HG03342 (cell line): Measurements from ENCODE around the gene DACT3.

Experiments
- ATAC-seq: cut with Tn5 transposase; IDR thresholded peaks from one replicate; pipeline ENCODE4 v1.9.1; 2021; ENCODE audit warnings: mild to moderate bottlenecking, moderate library complexity; ENCODE audit not compliant: unreplicated experiment

Gene DACT3

DNA sequence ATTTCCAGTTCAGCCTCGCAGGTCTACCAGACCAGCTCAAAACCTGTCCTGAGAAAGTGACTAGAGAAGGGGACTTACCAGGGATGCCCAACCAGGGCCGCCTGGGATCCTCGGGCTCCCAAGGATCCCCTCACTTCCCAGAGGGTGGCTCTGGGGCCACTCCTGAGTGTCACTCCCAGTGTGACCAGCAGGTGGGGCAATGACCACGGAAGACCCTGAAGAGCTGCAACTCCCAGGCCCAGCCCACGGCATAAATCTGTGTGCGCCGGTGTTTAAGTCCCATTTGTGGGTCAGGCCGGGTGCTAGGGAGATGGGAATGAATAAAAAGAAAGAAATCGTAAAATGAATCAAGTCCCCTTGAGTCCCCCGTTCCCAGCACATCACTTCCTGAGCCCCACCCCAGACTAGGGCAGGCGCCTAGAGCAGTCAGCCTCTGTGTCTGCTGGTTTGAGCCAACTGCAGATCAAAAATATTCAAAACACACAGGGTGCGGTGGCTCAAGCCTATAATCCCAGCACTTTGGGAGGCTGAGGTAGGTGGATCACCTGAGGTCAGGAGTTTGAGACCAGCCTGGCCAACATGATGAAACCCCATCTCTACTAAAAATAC, 46.8 kb downstream of the DACT3 start:
- ATAC-seq, result no peak

DNA sequence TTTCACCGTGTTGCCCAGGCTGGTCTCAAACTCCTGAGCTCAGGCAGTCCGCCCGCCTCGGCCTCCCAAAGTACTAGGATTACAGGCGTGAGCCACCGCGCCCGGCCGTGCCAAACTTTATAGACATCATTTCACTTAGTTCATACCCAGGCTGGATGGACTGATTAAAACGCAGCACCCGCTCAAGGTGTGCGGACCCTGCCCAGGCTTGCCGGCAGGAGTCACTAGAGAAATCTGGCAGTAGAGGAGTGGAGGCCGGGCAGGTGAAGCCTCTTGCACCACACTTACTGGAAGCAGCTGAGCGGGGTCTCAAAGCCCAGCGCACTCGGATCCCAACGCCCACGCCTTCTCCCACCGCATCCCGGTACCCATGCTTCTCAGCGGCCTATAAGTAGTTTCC, 47.5 kb downstream of the DACT3 start:
- ATAC-seq, result no peak

DNA sequence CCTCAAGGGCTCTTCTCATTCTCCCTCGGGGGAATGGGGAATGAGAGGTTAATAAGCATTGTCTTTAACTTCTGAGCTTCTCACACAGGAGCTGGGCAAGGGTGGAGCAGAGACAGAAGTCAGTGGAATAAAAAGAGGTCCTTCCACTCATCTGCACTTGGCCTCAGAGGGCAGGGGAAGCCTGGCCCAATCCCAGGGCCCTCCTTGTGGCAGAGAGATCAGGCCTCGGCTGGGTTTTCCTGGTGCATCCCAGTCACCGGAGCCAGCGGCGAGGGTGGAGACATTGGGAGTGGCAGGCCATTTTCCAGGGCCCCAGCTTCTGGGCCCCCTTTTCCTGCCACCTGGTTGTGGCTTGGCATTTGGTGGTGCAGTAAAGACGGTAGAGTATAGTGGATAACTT, 49.2 kb downstream of the DACT3 start:
- ATAC-seq, result no peak

DNA sequence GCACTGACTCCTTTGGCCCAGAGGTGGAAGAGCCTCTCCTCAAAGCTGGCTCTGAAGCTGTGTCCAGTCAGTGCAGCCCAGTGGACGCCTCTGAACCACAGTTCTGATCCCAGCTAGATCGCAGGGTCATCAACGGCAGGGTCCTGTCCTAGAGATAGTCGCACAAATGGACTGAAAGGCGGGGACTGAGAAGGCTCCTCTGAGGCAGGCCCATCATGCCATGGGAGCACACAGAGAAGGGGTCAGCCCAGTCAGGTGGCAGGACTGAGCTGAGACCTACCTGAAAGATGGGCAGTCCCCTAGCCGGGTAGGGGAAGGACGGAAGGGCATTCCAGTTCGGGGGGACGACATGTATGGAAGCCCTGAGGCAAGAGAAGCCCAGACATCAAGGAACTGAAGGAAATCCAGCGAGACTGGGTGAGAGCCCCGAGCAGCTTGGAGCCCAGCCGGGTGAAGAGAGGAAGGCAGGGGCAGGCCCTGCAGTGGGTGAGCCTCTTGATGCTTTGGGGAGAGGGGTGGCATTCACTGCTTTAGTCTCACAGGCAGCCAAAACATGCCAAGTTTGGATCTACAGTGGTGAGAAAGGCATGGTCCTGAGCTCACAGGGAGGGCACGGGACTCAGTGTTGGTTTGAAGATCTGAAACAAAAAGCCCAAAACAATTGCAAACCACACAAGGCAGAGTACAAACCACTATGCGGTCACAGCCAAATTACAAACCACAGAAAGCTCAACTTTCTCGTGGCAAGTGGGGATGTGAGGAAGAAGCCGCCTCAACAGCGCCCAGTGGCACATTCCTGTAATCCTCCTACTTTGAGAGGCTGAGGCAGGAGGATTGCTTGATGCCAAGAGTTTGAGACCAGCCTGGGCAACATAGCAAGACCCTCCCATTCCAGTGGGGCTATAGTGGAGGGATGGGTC, 49.9 kb downstream of the DACT3 start:
- no peak for ATAC-seq

DNA sequence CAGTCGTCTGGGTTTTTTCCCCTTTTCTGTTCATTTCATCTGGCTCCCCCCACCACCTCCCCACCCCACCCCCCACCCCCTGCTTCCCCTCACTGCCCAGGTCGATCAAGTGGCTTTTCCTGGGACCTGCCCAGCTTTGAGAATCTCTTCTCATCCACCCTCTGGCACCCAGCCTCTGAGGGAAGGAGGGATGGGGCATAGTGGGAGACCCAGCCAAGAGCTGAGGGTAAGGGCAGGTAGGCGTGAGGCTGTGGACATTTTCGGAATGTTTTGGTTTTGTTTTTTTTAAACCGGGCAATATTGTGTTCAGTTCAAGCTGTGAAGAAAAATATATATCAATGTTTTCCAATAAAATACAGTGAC, 50.6 kb downstream of the DACT3 start:
- ATAC-seq, result no peak

DNA sequence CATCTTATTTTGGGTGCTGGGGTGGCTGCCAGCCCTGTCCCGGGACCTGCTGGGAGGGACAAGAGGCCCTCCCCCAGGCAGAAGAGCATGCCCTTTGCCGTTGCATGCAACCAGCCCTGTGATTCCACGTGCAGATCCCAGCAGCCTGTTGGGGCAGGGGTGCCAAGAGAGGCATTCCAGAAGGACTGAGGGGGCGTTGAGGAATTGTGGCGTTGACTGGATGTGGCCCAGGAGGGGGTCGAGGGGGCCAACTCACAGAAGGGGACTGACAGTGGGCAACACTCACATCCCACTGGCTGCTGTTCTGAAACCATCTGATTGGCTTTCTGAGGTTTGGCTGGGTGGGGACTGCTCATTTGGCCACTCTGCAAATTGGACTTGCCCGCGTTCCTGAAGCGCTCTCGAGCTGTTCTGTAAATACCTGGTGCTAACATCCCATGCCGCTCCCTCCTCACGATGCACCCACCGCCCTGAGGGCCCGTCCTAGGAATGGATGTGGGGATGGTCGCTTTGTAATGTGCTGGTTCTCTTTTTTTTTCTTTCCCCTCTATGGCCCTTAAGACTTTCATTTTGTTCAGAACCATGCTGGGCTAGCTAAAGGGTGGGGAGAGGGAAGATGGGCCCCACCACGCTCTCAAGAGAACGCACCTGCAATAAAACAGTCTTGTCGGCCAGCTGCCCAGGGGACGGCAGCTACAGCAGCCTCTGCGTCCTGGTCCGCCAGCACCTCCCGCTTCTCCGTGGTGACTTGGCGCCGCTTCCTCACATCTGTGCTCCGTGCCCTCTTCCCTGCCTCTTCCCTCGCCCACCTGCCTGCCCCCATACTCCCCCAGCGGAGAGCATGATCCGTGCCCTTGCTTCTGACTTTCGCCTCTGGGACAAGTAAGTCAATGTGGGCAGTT, 51.2 kb downstream of the DACT3 start:
- no peak for ATAC-seq

DNA sequence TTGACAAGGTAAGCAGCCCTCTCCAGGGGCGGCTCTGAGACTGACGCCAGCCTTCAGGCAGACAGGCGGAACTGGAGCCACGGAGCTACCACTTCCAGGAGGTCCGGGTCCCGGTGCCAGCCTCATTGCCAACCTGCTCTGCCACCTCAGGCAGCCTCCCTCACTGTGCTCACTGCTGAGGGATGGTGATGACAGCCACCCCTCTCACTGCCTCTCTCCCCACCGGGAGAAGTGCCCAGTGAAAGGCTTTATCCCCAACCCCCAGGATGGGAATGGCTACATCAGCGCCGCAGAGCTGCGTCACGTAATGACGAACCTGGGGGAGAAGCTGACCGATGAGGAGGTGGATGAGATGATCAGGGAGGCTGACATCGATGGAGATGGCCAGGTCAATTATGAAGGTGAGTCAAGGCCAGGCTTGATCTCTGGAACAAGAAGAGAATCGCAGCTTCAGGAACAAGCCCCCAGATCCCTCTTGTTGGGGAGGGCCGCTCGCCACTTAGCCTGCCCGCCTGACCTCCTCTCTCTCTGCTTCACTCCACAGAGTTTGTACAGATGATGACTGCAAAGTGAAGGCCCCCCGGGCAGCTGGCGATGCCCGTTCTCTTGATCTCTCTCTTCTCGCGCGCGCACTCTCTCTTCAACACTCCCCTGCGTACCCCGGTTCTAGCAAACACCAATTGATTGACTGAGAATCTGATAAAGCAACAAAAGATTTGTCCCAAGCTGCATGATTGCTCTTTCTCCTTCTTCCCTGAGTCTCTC, 52.2 kb downstream of the DACT3 start:
- no peak for ATAC-seq

DNA sequence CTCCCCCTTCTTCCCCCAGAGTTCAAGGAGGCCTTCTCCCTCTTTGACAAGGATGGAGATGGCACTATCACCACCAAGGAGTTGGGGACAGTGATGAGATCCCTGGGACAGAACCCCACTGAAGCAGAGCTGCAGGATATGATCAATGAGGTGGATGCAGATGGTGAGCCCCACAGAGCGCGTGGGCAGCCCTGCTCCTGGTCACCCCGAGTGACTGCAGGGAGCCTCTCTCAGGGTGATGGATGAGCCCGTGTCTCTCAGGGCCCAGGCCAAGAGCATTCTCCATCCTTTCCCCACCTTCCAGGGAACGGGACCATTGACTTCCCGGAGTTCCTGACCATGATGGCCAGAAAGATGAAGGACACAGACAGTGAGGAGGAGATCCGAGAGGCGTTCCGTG, 52.8 kb downstream of the DACT3 start:
- ATAC-seq, result no peak

DNA sequence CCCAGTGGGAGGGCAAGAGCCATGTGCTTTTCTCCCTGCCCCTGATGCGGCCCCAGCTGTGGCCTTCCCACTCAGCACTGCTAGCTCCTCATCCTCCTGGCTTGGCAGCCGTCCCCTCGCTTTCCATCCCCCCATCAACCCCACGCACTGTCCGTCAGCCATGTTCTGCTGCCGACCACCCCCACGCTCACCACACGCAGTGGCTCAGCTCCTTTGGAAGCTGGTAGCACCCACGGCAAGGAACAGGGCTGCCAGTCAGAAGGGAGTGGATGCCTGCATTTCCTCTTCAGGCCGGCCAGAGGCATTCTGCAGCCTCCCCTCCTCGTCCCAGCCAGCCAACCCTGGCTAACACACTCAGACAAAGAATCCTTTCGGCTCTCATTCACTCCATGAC, 53.5 kb downstream of the DACT3 start:
- ATAC-seq, result no peak

DNA sequence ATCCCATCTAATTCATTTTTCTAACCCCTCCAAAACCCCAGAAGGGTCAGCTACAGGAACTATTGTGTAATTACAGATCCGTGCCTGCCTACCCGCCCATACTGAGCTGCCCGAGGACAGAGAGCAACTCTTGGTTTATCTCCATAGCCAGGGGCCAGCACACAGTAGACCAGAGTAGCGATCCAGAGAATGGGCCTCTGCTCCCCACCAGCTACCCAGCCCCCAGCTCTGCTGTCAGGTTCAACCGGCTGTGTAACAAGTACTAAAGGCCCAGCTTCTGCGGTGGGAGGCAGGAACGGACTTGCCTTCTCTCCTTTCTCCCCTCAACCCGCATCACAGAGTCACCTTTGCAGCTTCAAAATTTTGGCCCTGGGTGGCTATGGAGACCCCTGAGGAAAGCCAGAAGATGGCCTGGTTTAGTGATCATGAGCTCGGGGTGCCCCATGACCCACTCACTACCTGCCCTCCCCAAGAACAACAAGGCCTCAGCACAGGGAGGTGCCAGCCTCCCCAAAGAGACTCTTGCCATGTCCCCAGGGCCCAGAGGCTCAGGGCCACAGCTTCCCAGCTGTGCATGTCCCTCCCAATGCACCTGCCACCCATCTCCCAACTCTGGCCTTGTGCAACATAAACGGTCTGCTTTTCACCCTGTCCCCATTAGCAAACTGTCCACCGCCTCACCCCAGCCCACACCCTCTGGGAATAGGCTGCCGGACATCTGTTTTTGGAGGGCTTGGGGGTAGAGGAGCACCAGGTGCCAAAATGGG, 54.1 kb downstream of the DACT3 start:
- no peak for ATAC-seq

DNA sequence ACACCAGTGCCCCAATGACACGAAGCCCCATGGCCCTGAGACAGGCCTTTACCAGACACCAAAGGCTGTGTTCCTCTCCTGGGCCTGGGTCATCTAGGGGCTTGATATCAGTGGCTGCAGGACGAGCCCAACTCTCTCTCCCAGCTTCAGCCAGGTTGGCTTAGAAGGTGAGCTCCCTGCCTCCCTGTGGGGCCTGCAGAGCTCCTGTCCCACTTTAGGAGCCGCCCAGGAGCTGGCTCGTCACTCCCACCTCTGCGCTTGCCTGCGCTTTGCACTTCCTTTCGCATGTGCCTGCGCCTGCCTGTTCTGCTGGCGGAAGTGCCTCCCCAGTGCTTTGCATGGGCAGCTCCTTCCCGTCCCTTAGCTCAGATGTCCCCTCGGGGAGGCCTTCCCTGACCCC, 55.0 kb downstream of the DACT3 start:
- no peak for ATAC-seq

DNA sequence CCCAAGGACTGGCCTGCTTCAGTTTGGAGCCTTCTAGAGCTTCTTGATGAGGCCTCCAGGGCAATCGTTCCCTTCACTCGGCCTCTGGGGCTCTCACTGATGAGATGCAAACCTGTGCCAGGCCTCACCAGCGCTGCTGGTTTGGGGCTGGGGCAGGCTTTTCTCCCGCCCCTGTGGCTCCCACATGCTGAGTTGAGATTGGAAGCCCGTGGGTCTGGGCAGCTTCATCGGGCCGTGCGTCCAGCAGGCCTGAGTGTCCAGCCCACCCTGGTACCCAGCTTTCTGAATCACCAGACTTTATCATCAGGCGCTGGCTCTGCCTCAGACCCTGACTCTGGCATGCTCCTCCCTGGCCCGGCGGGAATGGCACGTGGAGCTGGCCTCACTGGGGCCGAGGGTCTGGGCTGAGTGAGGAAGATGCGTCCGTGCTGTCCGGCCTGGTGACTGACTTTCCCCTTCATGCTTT, 55.6 kb downstream of the DACT3 start:
- ATAC-seq, result no peak

DNA sequence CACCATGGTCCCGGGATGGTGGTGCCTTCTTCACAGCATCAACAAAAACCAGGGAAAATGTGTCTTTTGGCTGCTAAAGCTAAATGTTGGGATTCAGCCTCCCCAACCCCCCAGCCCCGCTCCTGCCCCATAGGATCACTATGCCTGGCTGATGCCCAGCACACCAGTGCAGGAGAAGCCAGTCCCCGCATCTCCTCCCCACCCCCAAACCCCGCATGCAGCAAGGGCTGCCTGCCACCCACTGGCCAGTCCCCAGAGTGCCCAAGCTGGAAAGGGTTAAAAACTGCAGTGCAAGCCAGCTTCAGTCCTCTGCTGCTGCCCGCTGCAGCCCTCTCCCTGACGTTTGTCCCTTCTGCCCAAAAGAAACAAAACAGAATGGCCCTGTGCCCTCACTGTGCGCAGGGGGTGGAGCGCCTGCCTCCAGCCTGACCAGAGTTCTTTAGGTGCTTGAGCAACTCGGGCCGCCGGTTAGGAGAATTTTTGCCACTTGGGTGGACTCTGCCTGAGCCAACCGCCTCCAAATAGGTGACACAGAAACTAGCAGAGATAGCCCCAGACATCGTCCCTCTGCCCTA, 56.1 kb downstream of the DACT3 start:
- ATAC-seq, result no peak

DNA sequence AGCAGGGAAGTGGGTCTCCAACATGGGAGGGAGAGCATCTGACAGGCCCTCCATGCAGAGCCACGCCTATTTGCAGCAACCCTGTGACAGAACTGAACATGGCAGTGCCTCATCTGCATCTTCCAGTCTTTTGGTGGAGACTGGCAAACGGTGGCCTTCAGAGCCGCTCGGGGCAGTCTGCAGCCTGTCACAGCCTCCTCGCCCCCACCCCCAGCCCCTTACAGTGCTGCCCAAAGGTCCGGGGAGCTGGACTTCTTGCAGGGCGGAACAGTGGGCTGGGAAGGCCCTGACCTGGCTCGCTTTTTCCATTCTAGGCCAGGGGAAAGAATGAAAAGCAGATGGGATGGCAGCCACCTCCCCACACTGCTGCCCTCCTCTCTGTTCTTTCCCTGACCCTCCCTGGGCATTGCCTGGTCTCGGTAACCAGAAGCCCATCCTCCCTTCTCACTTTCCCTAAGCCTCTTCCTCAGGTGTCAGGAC, 57.2 kb downstream of the DACT3 start:
- ATAC-seq, result no peak

DNA sequence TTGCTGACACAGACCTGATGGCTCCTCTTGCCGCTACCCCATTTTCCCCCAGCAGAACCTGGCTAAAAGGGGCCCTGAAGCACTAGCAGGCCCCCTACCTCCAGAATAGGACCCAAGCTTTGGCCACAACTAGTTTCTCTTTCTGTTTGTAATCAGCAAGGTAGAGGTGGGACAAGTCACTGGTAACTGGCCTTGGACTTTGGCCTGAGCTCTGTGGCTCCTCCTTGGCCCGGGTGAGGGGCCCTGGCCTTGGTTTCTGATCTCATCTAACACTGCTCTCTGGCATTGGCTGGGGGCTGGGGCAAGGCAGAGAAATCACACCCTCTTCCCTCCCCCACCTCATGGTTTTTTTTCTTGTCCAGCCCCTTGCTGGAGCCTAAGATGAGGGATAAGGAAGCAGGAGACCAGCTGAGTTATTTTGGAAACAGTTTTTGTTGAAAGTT, 57.8 kb downstream of the DACT3 start:
- ATAC-seq, result no peak

DNA sequence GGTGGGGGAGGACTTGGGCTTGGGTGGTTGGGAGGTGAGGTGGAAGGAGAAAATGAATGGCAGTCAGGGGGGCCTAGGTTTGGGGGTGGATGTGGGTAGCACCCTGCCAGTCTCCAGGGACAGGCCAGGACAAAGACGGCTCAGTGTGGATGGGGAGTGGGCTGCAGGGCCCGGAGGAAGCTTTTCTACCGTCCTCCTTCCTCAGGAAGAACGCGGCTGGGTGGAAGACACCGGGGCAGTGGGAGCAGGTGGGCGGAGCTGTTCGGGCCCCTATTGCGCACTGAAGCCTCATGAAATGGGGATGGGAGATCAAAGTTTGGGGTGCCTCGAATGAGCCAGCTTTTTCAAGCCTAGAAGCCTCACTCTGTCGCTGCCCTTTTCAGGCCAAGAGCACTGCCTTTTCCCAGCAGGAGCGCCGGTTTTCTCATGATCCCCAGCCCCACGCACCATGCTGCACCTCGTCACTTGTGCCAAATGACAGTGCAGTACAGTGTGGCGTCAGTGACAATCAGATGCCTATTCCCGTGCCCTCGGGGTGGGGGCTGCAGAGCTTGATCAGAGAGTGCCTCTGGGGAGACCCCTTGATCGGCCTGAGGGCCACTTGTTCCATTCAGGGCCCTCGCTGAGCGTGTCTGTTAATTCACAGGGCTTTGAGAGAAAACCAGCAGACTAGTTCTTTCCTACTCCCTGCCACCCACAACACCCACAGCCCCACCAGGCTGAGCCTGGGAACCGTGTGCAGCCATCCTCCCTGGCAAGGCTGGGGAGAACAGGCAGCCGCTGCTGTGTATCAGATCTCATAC, 58.4 kb downstream of the DACT3 start:
- no peak for ATAC-seq

DNA sequence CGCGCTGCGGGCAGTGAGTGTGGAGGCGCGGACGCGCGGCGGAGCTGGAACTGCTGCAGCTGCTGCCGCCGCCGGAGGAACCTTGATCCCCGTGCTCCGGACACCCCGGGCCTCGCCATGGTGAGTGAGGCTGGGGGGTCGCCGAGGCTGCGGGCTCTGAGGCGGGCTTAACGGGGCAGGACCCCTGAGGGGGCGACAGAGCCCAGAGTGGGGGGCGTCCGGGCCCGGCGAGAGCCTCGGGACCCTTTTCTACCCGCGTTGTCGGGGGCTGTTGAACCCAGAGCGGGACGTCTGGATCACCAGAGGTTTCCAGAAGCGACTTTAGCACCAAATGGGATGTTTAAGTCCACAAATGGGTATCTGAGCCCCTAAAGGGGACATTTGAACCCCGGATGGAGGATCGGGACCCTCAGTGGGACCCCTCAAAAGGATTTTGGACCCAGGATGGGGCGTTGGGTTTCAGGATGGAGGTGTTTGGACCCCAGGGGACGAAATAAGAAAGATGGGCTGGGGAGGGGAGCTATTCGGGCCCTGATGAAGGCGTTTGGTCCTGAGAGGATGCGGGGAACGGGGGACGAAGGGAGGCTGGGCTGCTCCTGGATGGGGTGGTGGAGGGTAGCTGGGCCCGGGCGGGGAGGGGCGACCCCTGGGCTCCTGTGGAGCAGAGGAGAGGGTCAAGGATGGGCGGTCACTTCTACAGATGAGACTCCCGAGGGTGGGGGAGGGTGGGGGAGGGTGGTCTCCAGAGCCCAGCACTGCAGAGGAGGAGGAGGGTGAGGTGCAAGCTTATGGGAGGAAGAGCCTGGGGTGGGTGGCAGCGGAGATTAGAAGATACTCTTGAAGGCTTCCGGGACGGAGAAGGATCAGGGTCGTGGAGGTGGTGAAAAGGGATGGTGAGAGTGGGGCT, 59.4 kb downstream of the DACT3 start, which contains the start of gene CALM3:
Gene CALM3 (plus strand): TSS at position 13 of the 907 bp plus-strand sequence. CDS start 105 bp downstream, at position 118.
- ATAC-seq, result no peak
